Activated T-cell treated with anti-CD3 and anti-CD28 coated beads, Interleukin-2, amount 50 U/mL, for 1 hour (primary cell): ENCODE results near the gene S1PR1.
A peak's percentile ranks its signal among the peaks of the same experiment; 100 is the strongest.
"Not testable (repeated sequence)": the region's sequence is repeated elsewhere in the genome, so short reads cannot be mapped to it uniquely, and the experiment has no call there.

ENCODE experiments used
- DNase-seq: peaks from one replicate; pipeline ENCODE4 v3.0.0-alpha.2; 2020

The S1PR1 gene

GRCh38 chr1:101236516-101237228, at the start of gene S1PR1:
Gene S1PR1 (plus strand): TSS chr1:101237019. CDS start chr1:101238985, 1,966 bp downstream.
- peak; percentile 77 for DNase-seq

- DNase-seq, result no peak
Observed at GRCh38 chr1:101187297-101187696, 49.5 kb upstream of the S1PR1 start.

GRCh38 chr1:101188331-101188730, 48.5 kb upstream of the S1PR1 start:
- no peak for DNase-seq

GRCh38 chr1:101188968-101189367, 47.9 kb upstream of the S1PR1 start:
- not testable (repeated sequence) for DNase-seq

- no peak for DNase-seq
Observed at GRCh38 chr1:101190441-101190840, 46.4 kb upstream of the S1PR1 start.

GRCh38 chr1:101191049-101191448, 45.8 kb upstream of the S1PR1 start:
- DNase-seq, result no peak

- DNase-seq, result no peak
Observed at GRCh38 chr1:101193733-101194169, 43.1 kb upstream of the S1PR1 start.

GRCh38 chr1:101194746-101195145, 42.1 kb upstream of the S1PR1 start:
- no peak for DNase-seq

- DNase-seq, result no peak
Observed at GRCh38 chr1:101196668-101197067, 40.2 kb upstream of the S1PR1 start.

GRCh38 chr1:101198842-101199636, 37.8 kb upstream of the S1PR1 start:
- no peak for DNase-seq

GRCh38 chr1:101199637-101199982, 37.2 kb upstream of the S1PR1 start:
- DNase-seq, result no peak

- DNase-seq, result no peak
Observed at GRCh38 chr1:101200513-101200912, 36.3 kb upstream of the S1PR1 start.

GRCh38 chr1:101203820-101204540, 32.8 kb upstream of the S1PR1 start:
- DNase-seq, result no peak

GRCh38 chr1:101205457-101205856, 31.4 kb upstream of the S1PR1 start:
- no peak for DNase-seq

GRCh38 chr1:101206139-101206538, 30.7 kb upstream of the S1PR1 start:
- DNase-seq, result not testable (repeated sequence)

- not testable (repeated sequence) for DNase-seq
Observed at GRCh38 chr1:101207271-101207670, 29.5 kb upstream of the S1PR1 start.

- no peak for DNase-seq
Observed at GRCh38 chr1:101207891-101208290, 28.9 kb upstream of the S1PR1 start.

GRCh38 chr1:101215363-101216011, 21.3 kb upstream of the S1PR1 start:
- DNase-seq, result no peak

GRCh38 chr1:101216623-101217022, 20.2 kb upstream of the S1PR1 start:
- DNase-seq, result no peak

- no peak for DNase-seq
Observed at GRCh38 chr1:101217148-101217547, 19.7 kb upstream of the S1PR1 start.

GRCh38 chr1:101218968-101219367, 17.9 kb upstream of the S1PR1 start:
- DNase-seq, result not testable (repeated sequence)

GRCh38 chr1:101219924-101220870, 16.6 kb upstream of the S1PR1 start:
- DNase-seq, result no peak
